Body of pancreas (tissue), 4 donors: Measurements from ENCODE around the gene RIPK4. TPM values are rescaled to one million over a fixed set of nuclear protein-coding genes. Genes with fewer than 3 reads are reported as not detected.

Experiments used
- ATAC-seq: fragments of 150-250 bp; one replicate; pipeline ENCODE4 v1.9.1; 2016
- DNase-seq, 4 donors: peaks; one replicate each; pipeline ENCODE4 v3.0.0-alpha.2; 2019
- H3K27ac ChIP-seq, 4 donors: fragments of 200-600 bp; sonication (generic); 1 replicate in 3 of 4; 2 replicates in 1 of 4; pipeline versions ENCODE4 v1.5.1 to v1.6.1; 2016 to 2019; ENCODE audit warnings: mild to moderate bottlenecking in 1 of 4, mixed read lengths in 1 of 4, moderate library complexity in 1 of 4
- H3K27me3 ChIP-seq, 2 donors: fragments of 200-600 bp; sonication (generic); one replicate each; pipeline ENCODE4 v1.6.0; 2016; ENCODE audit warnings: mild to moderate bottlenecking in 1 of 2
- H3K36me3 ChIP-seq, 2 donors: fragments of 200-600 bp; sonication (generic); replicated peaks in 1 of 2; 2 replicates each; pipeline ENCODE4 v1.5.1; 2016; ENCODE audit warnings: low read depth in 2 of 2; ENCODE audit not compliant: insufficient read depth in 1 of 2
- H3K4me1 ChIP-seq: fragments of 200-600 bp; sonication (generic); one replicate; pipeline ENCODE4 v1.6.0; 2016
- H3K4me3 ChIP-seq, 2 donors: fragments of 200-600 bp; sonication (generic); 1 replicate in 1 of 2; 2 replicates in 1 of 2; pipeline ENCODE4 v1.5.1; 2016 to 2019
- H3K9me3 ChIP-seq, 3 donors: fragments of 200-600 bp; sonication (generic); 1 replicate in 2 of 3; 2 replicates in 1 of 3; pipeline ENCODE4 v1.5.1; 2016
- CTCF ChIP-seq, 7 experiments: fragments of 450-650 bp in 4 of 7; fragments of 200-600 bp in 3 of 7; sonication (generic) in 3 of 7; IDR thresholded peaks; one replicate each; pipeline ENCODE4 v1.5.1; 2016 to 2019; ENCODE audit warnings: antibody characterized with exemption in 7 of 7
- POLR2A ChIP-seq, 3 donors: fragments of 450-650 bp; IDR thresholded peaks; one replicate each; pipeline ENCODE4 v1.6.1; 2016; ENCODE audit warnings: antibody characterized with exemption in 3 of 3, mild to moderate bottlenecking in 2 of 3
- WGBS, 2 donors: methylation state at CpG; one replicate each; pipeline ENCODE4 v1.1.5; 2017; 5-methylcytosine and 5-hydroxymethylcytosine counted together
- intact Hi-C: fragments of 100-400 bp; cut with DNase I; formaldehyde crosslinking; loops from one replicate; pipeline ENCODE4 v1.15.1; 2023
- total RNA-seq, 2 donors: library from RNA; depleted of rRNA; stranded (reverse); fragments of >200 nt; gene quantifications; one replicate each; pipeline ENCODE4 v1.1.0, GENCODE V29; 2016

Gene RIPK4
- total RNA-seq, 2 donors from 2014 or later, result 14.5 to 18.1 TPM

- no peaks in the 10 kb centered on the region for H3K36me3 ChIP-seq
- peaks cover 35% of the 10 kb centered on the region for H3K4me1 ChIP-seq
- ATAC-seq, result no peak
- no peaks in the 10 kb centered on the region for H3K9me3 ChIP-seq
- TF ChIP-seq POLR2A (IDR thresholded peaks at IDR 0.05), result no peak
- no peak for TF ChIP-seq CTCF (IDR thresholded peaks at IDR 0.05)
- no peaks in the 10 kb centered on the region for H3K27me3 ChIP-seq
- DNase-seq, result no peak
- intact Hi-C loops, result no loop called here
- WGBS, 2 donors, result 78 to 85% methylated on average over 16 of the region's 16 CpGs
- no peak overlapping the region for H3K4me3 ChIP-seq
- H3K27ac ChIP-seq, result no peak overlapping the region
Measured at GRCh38 chr21:41772351-41773080, 5.7 kb upstream of the RIPK4 start.

- Histone ChIP-seq H3K9me3 (no peaks in the 10 kb centered on the region), H3K27me3 (no peaks in the 10 kb centered on the region), H3K27ac (no peak overlapping the region), H3K4me1 (peaks cover 31% of the 10 kb centered on the region), H3K4me3 (no peak overlapping the region), H3K36me3 (no peaks in the 10 kb centered on the region)
- TF ChIP-seq POLR2A (IDR thresholded peaks at IDR 0.05), result no peak
- no peak for TF ChIP-seq CTCF (IDR thresholded peaks at IDR 0.05)
- ATAC-seq (no peak), DNase-seq (no peak)
- intact Hi-C loops, result no loop called here
- 83 to 93% methylated on average over 7 of the region's 7 CpGs for WGBS, 2 donors
Measured at GRCh38 chr21:41771625-41771945, 4.7 kb upstream of the RIPK4 start.

- no peaks in the 10 kb centered on the region for H3K36me3 ChIP-seq
- intact Hi-C loops, result no loop called here
- no peaks in the 10 kb centered on the region for H3K9me3 ChIP-seq
- no peak overlapping the region for H3K27ac ChIP-seq
- no peak for ATAC-seq
- peaks cover 31% of the 10 kb centered on the region for H3K4me1 ChIP-seq
- DNase-seq, result no peak
- H3K27me3 ChIP-seq, result no peaks in the 10 kb centered on the region
- WGBS, 2 donors, result 87 to 95% methylated on average over 13 to 14 of the region's 14 CpGs
- TF ChIP-seq POLR2A (IDR thresholded peaks at IDR 0.05) (no peak), CTCF (IDR thresholded peaks at IDR 0.05) (no peak)
- H3K4me3 ChIP-seq, result no peak overlapping the region
Measured at GRCh38 chr21:41770901-41771624, 4.2 kb upstream of the RIPK4 start.

GRCh38 chr21:41769933-41770332 lies 3.1 kb upstream of the RIPK4 start:
- H3K27ac ChIP-seq, result peak overlapping the region in 1 of 4 donors; percentile 96
- WGBS, 2 donors, result 93 to 96% methylated on average over 4 to 5 of the region's 5 CpGs
- intact Hi-C loops, result no loop called here
- H3K9me3 ChIP-seq, result no peaks in the 10 kb centered on the region
- no peak overlapping the region for H3K4me3 ChIP-seq
- no peaks in the 10 kb centered on the region for H3K36me3 ChIP-seq
- peaks cover 33% of the 10 kb centered on the region for H3K4me1 ChIP-seq
- H3K27me3 ChIP-seq, result no peaks in the 10 kb centered on the region
- TF ChIP-seq POLR2A (IDR thresholded peaks at IDR 0.05) (no peak), CTCF (IDR thresholded peaks at IDR 0.05) (no peak)
- DNase-seq (no peak), ATAC-seq (no peak)
